Myocyte (in vitro differentiated cells): ENCODE data around the gene MEIG1. TPM values are rescaled to one million over a fixed set of nuclear protein-coding genes. Genes with fewer than 3 reads are reported as not detected.

Source experiments
- total RNA-seq: library from RNA; depleted of rRNA; stranded (reverse); fragments of >200 nt; gene quantifications from 2 replicates; pipeline ENCODE4 v1.2.3, GENCODE V29; 2014

The MEIG1 gene
- total RNA-seq, 1 donor from 2014 or later, result not detected

Other genes with a start within 250 kb of the MEIG1 start
- 11.8 and 19.8 TPM in 2 replicates for gene FAM107B, start 184.5 kb upstream of the MEIG1 start, total RNA-seq
- gene CDNF, start 121.4 kb upstream of the MEIG1 start, total RNA-seq, result 0.88 and 2.9 TPM in 2 replicates
- 20.8 and 23.7 TPM in 2 replicates for gene HSPA14, start 121.1 kb upstream of the MEIG1 start, total RNA-seq
- 15.2 and 15.9 TPM in 2 replicates for gene MSANTD7, start 121.1 kb upstream of the MEIG1 start, total RNA-seq
- 8.8 and 10.3 TPM in 2 replicates for gene SUV39H2, start 80.5 kb upstream of the MEIG1 start, total RNA-seq
- 6.8 and 7.0 TPM in 2 replicates for gene DCLRE1C, start 5.3 kb upstream of the MEIG1 start, total RNA-seq
- not detected in 2 replicates for gene OLAH, start 84.6 kb downstream of the MEIG1 start, total RNA-seq
- 0.35 and 0.42 TPM in 2 replicates for gene ACBD7, start 129.4 kb downstream of the MEIG1 start, total RNA-seq
- gene RPP38, start 138.0 kb downstream of the MEIG1 start, total RNA-seq, result 13.3 and 13.8 TPM in 2 replicates
- gene NMT2, start 209.3 kb downstream of the MEIG1 start, total RNA-seq, result 16.6 and 19.5 TPM in 2 replicates